Fibroblast of villous mesenchyme (primary cell): ENCODE data around the gene WASHC3. TPM values are rescaled to one million over a fixed set of nuclear protein-coding genes. Genes with fewer than 3 reads are reported as not detected.

Experiments used
- DNase-seq: peaks from one replicate; pipeline ENCODE4 v3.0.0-alpha.2; 2010; ENCODE audit warnings: low read depth
- H3K4me3 ChIP-seq: 2 replicates; pipeline ENCODE4 v1.5.1; 2011; ENCODE audit warnings: low read depth, mild to moderate bottlenecking, low read length
- total RNA-seq: library from RNA; depleted of rRNA; stranded (reverse); fragments of >200 nt; gene quantifications from 2 replicates; pipeline ENCODE4 v1.2.3, GENCODE V29; 2012
- TF ChIP-seq, protein P1 (sequence below): IDR thresholded peaks from 2 replicates; pipeline ENCODE4 v1.5.1; 2012; ENCODE audit warnings: low read depth, mild to moderate bottlenecking, low read length; ENCODE audit not compliant: insufficient read depth

WASHC3 gene
- total RNA-seq, 1 donor: 75.1 TPM

DNA sequence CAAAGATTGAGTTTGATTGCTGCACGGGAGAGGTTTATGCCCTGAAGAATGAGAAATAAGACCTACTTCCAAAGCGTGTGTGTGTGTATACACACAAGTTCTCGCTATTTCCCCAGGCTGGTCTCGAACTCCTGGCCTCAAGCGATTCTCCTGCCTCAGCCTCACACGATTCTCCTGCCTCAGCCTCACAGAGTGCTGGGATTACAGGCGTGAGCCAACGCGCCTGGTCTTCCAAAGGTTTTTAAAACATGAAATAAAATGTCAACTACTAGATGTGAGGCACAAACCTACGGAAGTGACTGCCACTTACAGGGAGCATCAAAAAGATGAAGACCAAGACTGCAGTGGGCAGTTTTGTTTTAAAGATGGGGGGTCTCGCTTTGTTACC, 622 bp upstream of the WASHC3 start:
- H3K4me3 ChIP-seq: peak overlapping the region; percentile 88
- no peak for DNase-seq
- TF ChIP-seq, protein P1, sequence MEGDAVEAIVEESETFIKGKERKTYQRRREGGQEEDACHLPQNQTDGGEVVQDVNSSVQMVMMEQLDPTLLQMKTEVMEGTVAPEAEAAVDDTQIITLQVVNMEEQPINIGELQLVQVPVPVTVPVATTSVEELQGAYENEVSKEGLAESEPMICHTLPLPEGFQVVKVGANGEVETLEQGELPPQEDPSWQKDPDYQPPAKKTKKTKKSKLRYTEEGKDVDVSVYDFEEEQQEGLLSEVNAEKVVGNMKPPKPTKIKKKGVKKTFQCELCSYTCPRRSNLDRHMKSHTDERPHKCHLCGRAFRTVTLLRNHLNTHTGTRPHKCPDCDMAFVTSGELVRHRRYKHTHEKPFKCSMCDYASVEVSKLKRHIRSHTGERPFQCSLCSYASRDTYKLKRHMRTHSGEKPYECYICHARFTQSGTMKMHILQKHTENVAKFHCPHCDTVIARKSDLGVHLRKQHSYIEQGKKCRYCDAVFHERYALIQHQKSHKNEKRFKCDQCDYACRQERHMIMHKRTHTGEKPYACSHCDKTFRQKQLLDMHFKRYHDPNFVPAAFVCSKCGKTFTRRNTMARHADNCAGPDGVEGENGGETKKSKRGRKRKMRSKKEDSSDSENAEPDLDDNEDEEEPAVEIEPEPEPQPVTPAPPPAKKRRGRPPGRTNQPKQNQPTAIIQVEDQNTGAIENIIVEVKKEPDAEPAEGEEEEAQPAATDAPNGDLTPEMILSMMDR: no peak

DNA sequence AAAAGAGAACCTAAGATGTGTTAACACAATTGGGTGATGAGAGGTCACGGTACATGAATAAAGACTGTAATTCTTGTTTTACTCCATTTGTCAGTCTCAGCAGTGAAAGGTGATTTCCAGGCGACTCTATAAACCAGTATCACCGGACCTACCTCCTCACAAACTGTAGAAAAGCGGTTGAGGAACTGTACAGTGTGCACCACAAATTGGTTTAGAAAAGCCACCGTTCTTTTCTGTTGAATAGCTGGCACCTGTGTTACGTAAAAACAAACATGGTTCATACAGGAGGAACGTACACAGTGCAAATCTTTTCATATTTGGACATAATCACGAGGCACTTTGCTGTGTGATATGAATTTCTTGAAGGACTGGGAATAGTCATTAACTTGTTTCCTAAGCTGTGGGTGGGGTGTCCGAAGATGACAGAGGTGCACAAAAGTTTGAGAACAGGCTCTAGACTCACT, 663 bp downstream of the WASHC3 start:
- TF ChIP-seq, protein P1: no peak
- H3K4me3 ChIP-seq: peak overlapping the region; percentile 88
- DNase-seq: peak; percentile 42

DNA sequence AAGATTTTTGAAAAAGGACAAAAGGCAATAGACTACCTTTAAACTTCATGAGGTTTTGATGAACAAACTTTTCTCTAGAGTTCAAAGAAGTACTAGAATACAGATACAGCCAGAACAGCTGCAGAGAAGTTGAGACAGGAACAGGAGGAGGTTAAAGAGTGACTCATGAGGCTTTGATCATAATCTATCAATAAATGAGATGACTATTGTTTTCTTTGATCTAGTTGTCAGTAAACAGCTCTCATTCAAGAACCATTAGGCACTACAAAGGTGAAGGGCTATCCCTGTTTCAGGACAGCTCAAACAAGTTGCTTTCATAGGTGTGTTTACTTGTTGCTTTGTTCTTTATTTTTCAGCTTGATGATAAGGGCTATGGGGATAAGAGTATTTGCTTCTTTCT, 2.4 kb downstream of the WASHC3 start:
- TF ChIP-seq, protein P1: no peak
- DNase-seq: no peak
- no peak overlapping the region for H3K4me3 ChIP-seq

DNA sequence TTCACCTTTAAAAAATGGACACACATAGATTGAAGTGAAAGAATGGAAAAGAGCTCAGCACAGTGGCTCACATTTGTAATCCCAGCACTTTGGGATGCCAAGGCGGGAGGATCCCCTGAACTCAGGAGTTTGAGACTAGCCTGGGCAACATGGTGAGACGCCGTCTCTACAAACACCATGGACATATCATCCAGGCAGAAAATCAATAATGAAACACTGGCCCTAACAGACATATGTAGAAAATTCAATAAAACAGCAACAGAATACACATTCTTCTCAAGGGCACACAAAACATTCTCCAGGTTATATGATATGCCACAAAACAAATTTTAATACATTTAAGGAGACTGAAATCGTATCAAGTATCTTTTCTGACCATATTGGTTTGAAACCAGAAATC, 7.4 kb downstream of the WASHC3 start:
- no peak overlapping the region for H3K4me3 ChIP-seq
- TF ChIP-seq, protein P1: no peak
- DNase-seq: no peak

DNA sequence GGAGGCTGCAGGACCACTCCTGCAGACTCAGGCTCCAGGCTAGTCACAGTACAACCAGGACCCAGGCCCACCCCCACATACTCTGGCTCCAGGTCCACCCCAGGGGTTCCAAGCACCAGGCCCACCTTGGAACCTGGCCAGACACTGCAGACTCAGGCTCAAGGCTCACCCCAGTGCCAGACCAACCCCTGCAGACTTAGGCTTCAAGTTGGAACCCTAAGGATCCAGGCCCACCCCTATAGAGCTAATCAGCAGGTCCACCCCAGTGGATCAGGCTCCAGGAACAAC, 8.8 kb downstream of the WASHC3 start:
- TF ChIP-seq, protein P1: no peak
- H3K4me3 ChIP-seq: no peak overlapping the region
- DNase-seq: no peak

DNA sequence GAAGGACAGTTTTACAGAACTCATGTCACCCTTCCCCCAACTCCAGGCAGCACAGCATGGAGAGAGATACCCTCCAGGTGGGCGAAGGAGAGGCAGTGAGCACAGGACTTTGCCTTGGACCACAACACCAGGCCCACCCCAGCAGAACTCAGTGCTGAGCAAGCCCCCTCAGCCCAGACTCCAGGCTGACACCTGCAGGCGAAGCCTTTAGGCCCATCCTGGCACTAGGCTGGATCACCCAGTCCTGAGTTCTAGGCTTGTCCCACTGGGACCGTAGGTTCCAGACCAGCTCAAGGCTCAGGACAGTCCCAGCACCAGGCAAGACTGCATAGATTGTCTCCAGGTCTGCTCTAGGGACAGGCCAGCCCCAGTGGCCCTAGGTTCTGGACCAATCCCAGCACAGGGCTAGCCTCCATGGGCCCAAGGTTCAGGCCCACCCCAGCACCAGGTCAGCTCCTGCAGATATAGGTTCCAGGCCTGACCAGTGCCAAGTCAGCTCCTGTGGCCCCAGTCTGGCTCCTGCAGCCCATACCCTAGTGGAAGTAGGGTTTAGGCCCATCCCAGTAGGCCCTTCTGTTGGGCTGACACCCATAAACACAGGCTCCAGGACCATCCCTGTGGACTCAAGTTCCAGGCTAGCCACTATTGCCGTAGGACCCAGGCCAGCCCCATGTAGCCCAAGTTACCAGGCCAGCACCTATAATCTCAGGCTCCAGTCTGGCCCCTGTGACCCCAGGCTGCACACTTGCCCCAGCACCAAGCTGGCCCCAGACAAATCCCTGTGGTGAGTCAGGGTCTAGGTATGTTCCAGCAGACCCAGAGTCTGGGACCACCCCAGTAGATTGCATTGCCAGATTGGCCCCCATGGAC, 9.4 kb downstream of the WASHC3 start:
- DNase-seq: no peak
- TF ChIP-seq, protein P1: no peak
- no peak overlapping the region for H3K4me3 ChIP-seq

DNA sequence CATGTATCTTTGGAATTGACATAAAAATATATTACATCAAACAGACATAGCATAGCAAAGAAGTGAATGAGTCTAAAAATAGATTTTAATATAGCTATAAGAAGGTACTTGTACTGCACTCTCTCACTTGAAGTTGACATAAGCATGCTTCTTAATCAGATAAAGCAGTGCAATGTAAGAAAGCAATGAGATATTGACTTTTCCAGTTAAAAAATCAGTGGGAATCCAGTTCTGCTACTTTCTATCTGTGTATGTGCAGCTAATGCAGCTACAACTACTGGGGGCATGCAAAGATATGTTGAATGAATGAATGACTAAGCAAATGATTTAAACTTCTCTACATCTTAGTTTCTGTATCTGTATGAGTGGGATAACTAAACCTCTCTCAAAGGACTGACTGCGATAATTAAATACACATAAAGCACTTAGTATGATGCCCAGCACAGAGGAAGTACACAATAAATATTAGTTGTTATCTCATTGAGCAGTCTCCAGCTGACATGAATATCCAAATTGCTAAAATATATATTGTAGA, 10.3 kb downstream of the WASHC3 start:
- TF ChIP-seq, protein P1: no peak
- no peak for DNase-seq
- H3K4me3 ChIP-seq: no peak overlapping the region
